HepG2 (cell line): ENCODE results near the gene DDN. TPM values are rescaled to one million over a fixed set of nuclear protein-coding genes. Genes with fewer than 3 reads are reported as not detected.

Experiments used
- AHR ChIP-seq: IDR thresholded peaks from 2 replicates; pipeline ENCODE4 v1.6.1; 2018; ENCODE audit warnings: missing genetic modification reagents, missing compliant biosample characterization
- ATF1 ChIP-seq: IDR thresholded peaks from 2 replicates; pipeline ENCODE4 v1.6.1; 2016; ENCODE audit warnings: mild to moderate bottlenecking, control low read depth
- CC2D1A ChIP-seq: sonication (generic); formaldehyde crosslinking; IDR thresholded peaks from 2 replicates; pipeline ENCODE4 v1.8.1; 2023; ENCODE audit warnings: mild to moderate bottlenecking, missing genetic modification reagents
- IRF2 ChIP-seq: IDR thresholded peaks from 2 replicates; pipeline ENCODE4 v1.6.1; 2018; ENCODE audit warnings: missing genetic modification reagents, missing compliant biosample characterization
- KDM5A ChIP-seq: fragments of 200-600 bp; sonication (generic); IDR thresholded peaks from 2 replicates; pipeline ENCODE4 v1.7.0; 2018; ENCODE audit warnings: antibody characterized with exemption, mild to moderate bottlenecking, low read length, borderline replicate concordance
- MTA1 ChIP-seq: sonication (generic); formaldehyde crosslinking; IDR thresholded peaks from 2 replicates; pipeline ENCODE4 v1.4.0; 2020; ENCODE audit warnings: missing genetic modification reagents, mild to moderate bottlenecking, borderline replicate concordance
- NFIB ChIP-seq: sonication (generic); formaldehyde crosslinking; IDR thresholded peaks from 2 replicates; pipeline ENCODE4 v1.9.0; 2021; ENCODE audit warnings: missing genetic modification reagents, mild to moderate bottlenecking, borderline replicate concordance
- NFYC ChIP-seq: IDR thresholded peaks from 2 replicates; pipeline ENCODE4 v1.6.1; 2016; ENCODE audit warnings: missing genetic modification reagents, missing compliant biosample characterization
- RBM22 ChIP-seq: fragments of 200-400 bp; formaldehyde crosslinking; optimal IDR thresholded peaks from 2 replicates; pipeline ENCODE3; 2017; ENCODE audit warnings: mild to moderate bottlenecking, low read length, moderate library complexity
- SIN3B ChIP-seq: fragments of 150-350 bp; IDR thresholded peaks from 2 replicates; pipeline ENCODE4 v1.6.1; 2014; ENCODE audit warnings: low read length
- SMAD9 ChIP-seq: sonication (generic); formaldehyde crosslinking; IDR thresholded peaks from 2 replicates; pipeline ENCODE4 v1.5.1; 2020; ENCODE audit warnings: mild to moderate bottlenecking, missing genetic modification reagents
- ZKSCAN5 ChIP-seq: sonication (generic); formaldehyde crosslinking; IDR thresholded peaks from 2 replicates; pipeline ENCODE4 v1.5.1; 2020; ENCODE audit warnings: mild to moderate bottlenecking, missing genetic modification reagents
- ZMYM2 ChIP-seq: sonication (generic); formaldehyde crosslinking; IDR thresholded peaks from 2 replicates; pipeline ENCODE4 v1.8.0; 2022; ENCODE audit warnings: mild to moderate bottlenecking, missing genetic modification reagents
- ZNF260 ChIP-seq: sonication (generic); formaldehyde crosslinking; IDR thresholded peaks from 2 replicates; pipeline ENCODE4 v1.4.0; 2020; ENCODE audit warnings: missing genetic modification reagents, low read depth, mild to moderate bottlenecking, borderline replicate concordance
- ZNF382 ChIP-seq: sonication (generic); formaldehyde crosslinking; IDR thresholded peaks from 2 replicates; pipeline ENCODE4 v1.5.0; 2020; ENCODE audit warnings: missing genetic modification reagents, mild to moderate bottlenecking, borderline replicate concordance
- ZNF605 ChIP-seq: sonication (generic); formaldehyde crosslinking; IDR thresholded peaks from 2 replicates; pipeline ENCODE4 v1.8.0; 2022; ENCODE audit warnings: mild to moderate bottlenecking, missing genetic modification reagents
- polyA plus RNA-seq, 8 experiments: library from polyadenylated mRNA; depleted of rRNA in 3 of 8; stranded (reverse) in 7 of 8; unstranded in 1 of 8; fragments of >200 nt; fragmentation: Illumina TruSeq in 4 of 8; extraction: Trizol in 4 of 8; gene quantifications; 2 replicates each; pipeline versions ENCODE4 v1.2.1 to v1.2.3, GENCODE V29; 2011 to 2016; ENCODE audit warnings: low read depth in 4 of 8, missing spikeins in 1 of 8, mixed read lengths in 1 of 8; ENCODE audit not compliant: insufficient read depth in 1 of 8
- total RNA-seq, 5 experiments: library from RNA; depleted of rRNA; stranded (reverse); fragments of >200 nt; fragmentation: Illumina TruSeq; extraction: Trizol; gene quantifications; 2 replicates each; pipeline ENCODE4 v1.2.3, GENCODE V29; 2016; ENCODE audit warnings: low read depth in 1 of 5
- TF ChIP-seq, protein P1 (sequence below): sonication (generic); formaldehyde crosslinking; IDR thresholded peaks from 2 replicates; pipeline ENCODE4 v1.4.0; 2020; ENCODE audit warnings: missing genetic modification reagents
- TF ChIP-seq, protein P2 (sequence below): sonication (generic); formaldehyde crosslinking; IDR thresholded peaks from 2 replicates; pipeline ENCODE4 v1.5.0; 2020; ENCODE audit warnings: mild to moderate bottlenecking, missing genetic modification reagents, borderline replicate concordance
- TF ChIP-seq, protein P3 (sequence below): sonication (generic); formaldehyde crosslinking; IDR thresholded peaks from 2 replicates; pipeline ENCODE4 v1.4.0; 2020; ENCODE audit warnings: missing genetic modification reagents, borderline replicate concordance

DDN gene
- total and polyA plus RNA-seq, 2 of the 13 experiments (the other 11 are each of a cell fraction or from before 2014, with no cell fraction given), result 0.24 to 0.53 TPM

GRCh38 chr12:48957141-48958048, 41.8 kb downstream of the DDN start, which contains the start of gene ARF3 (continued):
- TF ChIP-seq, protein P1, sequence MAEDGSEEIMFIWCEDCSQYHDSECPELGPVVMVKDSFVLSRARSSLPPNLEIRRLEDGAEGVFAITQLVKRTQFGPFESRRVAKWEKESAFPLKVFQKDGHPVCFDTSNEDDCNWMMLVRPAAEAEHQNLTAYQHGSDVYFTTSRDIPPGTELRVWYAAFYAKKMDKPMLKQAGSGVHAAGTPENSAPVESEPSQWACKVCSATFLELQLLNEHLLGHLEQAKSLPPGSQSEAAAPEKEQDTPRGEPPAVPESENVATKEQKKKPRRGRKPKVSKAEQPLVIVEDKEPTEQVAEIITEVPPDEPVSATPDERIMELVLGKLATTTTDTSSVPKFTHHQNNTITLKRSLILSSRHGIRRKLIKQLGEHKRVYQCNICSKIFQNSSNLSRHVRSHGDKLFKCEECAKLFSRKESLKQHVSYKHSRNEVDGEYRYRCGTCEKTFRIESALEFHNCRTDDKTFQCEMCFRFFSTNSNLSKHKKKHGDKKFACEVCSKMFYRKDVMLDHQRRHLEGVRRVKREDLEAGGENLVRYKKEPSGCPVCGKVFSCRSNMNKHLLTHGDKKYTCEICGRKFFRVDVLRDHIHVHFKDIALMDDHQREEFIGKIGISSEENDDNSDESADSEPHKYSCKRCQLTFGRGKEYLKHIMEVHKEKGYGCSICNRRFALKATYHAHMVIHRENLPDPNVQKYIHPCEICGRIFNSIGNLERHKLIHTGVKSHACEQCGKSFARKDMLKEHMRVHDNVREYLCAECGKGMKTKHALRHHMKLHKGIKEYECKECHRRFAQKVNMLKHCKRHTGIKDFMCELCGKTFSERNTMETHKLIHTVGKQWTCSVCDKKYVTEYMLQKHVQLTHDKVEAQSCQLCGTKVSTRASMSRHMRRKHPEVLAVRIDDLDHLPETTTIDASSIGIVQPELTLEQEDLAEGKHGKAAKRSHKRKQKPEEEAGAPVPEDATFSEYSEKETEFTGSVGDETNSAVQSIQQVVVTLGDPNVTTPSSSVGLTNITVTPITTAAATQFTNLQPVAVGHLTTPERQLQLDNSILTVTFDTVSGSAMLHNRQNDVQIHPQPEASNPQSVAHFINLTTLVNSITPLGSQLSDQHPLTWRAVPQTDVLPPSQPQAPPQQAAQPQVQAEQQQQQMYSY (CRISPR knock-in tag), result no peak
- no peak for TF ChIP-seq ZNF260 (CRISPR knock-in tag)
- no peak; the same call in 1 of the 2 replicates for TF ChIP-seq IRF2 (CRISPR knock-in tag)
- no peak for TF ChIP-seq ATF1 (CRISPR knock-in tag)
- TF ChIP-seq NFIB (CRISPR knock-in tag), result no peak
- TF ChIP-seq MTA1, result 0 out of 2 replicates have a peak, but pooled peaks have one; percentile 24
- no peak for TF ChIP-seq ZNF382
- TF ChIP-seq ZMYM2 (CRISPR knock-in tag), result no peak
- TF ChIP-seq, protein P2, sequence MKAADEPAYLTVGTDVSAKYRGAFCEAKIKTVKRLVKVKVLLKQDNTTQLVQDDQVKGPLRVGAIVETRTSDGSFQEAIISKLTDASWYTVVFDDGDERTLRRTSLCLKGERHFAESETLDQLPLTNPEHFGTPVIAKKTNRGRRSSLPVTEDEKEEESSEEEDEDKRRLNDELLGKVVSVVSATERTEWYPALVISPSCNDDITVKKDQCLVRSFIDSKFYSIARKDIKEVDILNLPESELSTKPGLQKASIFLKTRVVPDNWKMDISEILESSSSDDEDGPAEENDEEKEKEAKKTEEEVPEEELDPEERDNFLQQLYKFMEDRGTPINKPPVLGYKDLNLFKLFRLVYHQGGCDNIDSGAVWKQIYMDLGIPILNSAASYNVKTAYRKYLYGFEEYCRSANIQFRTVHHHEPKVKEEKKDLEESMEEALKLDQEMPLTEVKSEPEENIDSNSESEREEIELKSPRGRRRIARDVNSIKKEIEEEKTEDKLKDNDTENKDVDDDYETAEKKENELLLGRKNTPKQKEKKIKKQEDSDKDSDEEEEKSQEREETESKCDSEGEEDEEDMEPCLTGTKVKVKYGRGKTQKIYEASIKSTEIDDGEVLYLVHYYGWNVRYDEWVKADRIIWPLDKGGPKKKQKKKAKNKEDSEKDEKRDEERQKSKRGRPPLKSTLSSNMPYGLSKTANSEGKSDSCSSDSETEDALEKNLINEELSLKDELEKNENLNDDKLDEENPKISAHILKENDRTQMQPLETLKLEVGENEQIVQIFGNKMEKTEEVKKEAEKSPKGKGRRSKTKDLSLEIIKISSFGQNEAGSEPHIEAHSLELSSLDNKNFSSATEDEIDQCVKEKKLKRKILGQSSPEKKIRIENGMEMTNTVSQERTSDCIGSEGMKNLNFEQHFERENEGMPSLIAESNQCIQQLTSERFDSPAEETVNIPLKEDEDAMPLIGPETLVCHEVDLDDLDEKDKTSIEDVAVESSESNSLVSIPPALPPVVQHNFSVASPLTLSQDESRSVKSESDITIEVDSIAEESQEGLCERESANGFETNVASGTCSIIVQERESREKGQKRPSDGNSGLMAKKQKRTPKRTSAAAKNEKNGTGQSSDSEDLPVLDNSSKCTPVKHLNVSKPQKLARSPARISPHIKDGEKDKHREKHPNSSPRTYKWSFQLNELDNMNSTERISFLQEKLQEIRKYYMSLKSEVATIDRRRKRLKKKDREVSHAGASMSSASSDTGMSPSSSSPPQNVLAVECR (CRISPR knock-in tag), result peak; percentile 89
- TF ChIP-seq SMAD9, result 0 out of 2 replicates have a peak, but pooled peaks have one; percentile 57
- no peak for TF ChIP-seq SIN3B
- no peak for TF ChIP-seq CC2D1A (CRISPR knock-in tag)
- 0 out of 2 replicates have a peak, but pooled peaks have one; percentile 65 for TF ChIP-seq ZKSCAN5 (CRISPR knock-in tag)
- TF ChIP-seq ZNF605, result no peak
- no peak for TF ChIP-seq RBM22
- TF ChIP-seq NFYC, result no peak
- peak; percentile 83 for TF ChIP-seq KDM5A
- TF ChIP-seq AHR (CRISPR knock-in tag), result no peak
- TF ChIP-seq, protein P3, sequence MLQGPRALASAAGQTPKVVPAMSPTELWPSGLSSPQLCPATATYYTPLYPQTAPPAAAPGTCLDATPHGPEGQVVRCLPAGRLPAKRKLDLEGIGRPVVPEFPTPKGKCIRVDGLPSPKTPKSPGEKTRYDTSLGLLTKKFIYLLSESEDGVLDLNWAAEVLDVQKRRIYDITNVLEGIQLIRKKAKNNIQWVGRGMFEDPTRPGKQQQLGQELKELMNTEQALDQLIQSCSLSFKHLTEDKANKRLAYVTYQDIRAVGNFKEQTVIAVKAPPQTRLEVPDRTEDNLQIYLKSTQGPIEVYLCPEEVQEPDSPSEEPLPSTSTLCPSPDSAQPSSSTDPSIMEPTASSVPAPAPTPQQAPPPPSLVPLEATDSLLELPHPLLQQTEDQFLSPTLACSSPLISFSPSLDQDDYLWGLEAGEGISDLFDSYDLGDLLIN (CRISPR knock-in tag), result no peak
